HG03460 (cell line): ENCODE results near the gene KLF7.

Experiments used
- ATAC-seq: cut with Tn5 transposase; IDR thresholded peaks from one replicate; pipeline ENCODE4 v1.9.1; 2021; ENCODE audit not compliant: unreplicated experiment

KLF7 gene

DNA sequence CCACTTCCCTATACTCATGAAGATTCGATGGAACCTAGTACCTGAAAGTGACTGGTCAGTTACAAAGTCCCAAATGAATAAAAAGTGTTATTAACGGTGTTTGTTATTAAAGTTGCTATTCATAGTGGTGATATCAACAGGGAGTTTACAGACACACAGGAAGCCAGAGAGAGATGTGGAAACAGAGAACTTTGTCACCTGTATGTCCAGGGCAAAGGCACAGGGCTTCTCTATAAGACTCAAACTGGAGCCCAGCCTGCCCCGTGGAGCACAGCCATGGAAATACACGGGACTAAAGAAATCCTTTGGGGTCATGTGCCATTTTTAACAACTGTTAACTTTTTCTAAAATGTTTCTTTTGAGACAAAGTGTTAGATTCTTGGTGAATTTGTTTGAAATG, 68.5 kb downstream of the KLF7 start:
- ATAC-seq: no peak

DNA sequence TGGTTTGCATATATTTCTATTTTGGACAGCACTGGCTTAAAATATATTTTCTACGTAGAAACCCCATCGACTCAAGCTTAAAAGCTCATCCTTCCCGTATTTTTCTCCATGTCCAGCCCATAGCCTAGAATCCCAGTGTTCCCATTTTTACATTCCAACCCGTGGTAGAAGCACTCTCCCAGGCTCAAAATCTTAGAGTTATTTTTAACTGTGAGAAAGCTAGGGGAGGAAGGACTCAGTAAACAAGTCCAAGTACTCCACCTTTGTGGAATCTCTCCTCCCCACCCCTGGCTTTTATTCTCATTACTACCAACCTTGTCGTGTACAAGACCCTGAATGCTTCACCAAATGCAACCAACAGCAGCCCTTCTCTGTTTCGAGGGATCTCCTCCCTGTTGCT, 69.8 kb downstream of the KLF7 start:
- ATAC-seq: no peak

DNA sequence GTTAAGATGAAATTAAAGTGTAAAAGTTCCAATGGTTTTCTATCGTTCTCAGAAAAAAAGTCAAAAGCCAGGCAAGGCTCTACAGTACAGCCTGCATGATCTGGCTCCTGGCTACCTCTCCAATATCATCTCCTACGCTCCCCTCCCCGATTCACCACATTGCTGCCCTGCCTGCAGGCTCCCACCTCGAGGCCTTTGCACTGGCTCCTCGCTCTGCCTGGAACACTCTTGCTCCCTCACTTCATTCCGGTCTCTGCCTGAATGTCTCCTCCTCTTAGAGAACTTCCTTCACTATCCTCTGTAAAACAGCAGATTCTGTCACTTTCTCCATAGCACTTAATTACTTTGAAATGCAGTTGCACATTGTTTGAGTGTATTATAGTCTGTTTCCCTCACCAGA, 72.5 kb downstream of the KLF7 start:
- no peak for ATAC-seq

DNA sequence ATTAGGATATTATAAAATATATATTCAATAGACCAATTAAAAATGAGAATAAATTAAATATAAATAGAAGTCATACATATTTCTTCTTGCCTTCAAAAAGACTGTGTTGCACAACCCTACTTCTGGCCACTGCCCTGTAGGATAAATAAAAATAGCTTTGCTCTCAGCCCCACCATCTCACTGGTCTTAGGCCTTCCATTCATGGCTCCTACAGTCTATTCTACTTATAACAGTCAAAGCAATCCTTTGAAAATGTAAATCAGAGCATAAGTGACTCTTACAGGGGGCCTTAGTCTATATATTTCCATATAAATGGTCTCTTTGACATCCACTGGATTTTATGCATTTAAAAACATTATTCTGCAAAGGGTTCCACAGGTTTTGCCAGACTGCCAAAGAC, 72.9 kb downstream of the KLF7 start:
- ATAC-seq: no peak

DNA sequence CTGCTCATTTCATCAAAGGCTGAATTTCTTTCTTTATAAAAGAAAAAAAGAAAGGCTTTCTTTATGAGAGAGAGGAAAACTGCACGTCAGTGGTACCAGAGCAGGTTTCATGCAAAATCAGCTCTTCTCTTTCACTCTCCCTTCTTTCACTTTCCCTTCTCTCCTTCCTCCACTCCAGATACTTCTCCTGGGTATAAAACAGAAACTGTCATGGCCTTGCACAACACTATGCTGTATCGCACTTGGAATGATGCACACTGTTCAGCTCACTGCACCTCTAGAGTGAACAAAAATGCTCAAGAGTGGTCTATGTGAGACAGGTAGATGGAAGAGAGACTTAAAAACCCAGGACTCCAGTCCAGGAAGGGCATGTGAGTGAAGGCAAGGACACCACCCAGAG, 73.8 kb downstream of the KLF7 start:
- ATAC-seq: no peak

DNA sequence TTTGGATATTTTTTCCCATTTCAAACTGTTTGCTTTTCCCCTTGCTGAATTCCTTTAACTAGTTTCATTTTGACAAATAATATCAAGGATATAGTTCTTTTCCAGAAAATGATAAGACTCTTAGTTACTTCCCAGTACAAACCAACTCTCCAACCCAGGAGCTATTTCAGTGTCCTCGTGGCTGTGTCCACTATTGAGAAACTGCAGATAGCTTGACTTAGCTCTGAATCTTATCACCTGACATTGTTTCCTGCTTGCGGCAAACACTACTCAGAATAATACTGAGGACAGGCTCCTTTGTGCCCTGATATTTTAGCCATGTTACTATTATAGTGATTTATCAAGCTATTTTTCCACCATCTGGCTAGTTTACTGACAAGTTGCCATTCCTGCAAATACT, 74.6 kb downstream of the KLF7 start:
- ATAC-seq: no peak

DNA sequence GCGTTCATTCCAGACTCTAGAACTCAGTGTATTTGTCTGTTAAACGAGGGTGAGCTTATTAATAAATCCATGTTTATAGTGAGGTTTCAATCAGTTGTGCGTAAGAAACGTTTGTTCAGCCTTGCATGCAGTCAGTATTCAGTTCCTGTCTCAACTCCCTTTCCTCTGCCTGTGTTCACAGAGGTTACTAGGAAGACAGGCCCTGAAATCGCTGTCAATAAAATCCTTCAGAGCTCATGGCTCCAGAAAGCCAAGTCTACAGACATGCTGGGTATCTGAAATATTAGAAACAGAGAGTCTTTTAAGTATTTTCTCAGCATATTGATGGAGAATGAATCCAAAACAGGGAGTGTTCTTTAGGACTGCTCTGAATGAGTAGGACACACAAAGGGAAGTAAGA, 75.4 kb downstream of the KLF7 start:
- ATAC-seq: no peak

DNA sequence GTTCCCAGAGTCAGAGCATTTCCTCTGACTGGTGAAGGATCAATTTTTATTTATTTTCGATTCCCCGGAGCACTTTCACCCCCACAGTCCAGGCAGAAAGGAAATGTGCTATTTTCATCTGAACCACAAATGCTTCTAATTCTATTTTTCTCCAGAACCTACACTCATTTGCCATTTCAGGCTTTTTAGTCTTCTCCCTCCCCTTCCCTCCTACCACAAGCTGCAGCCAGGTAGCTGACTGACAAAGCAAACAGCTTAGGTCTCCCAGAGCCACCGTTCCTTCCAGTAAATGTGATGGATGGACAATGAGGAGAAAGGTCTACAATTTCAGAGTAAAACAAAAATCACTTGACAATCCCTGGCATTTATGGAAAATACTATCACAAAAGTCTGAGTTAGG, 76.9 kb downstream of the KLF7 start:
- ATAC-seq: no peak

DNA sequence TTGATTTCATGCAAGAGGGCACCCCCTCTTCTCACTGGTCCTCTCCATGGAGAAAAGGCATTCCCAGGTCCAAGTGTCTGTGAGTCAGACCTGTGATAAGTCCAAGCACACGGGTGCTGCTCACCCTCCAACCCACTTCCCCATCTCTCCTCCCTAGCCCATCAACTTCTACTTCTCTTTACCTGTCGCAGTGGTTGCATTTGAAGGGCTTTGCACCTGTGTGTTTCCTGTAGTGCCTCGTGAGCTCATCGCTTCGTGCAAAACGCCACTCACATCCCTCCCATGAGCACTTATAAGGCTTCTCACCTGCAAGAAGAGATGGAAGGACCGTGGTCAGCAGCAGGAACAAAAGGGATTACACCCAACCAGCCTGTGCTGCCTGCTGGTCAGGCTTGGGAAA, 77.5 kb downstream of the KLF7 start:
- ATAC-seq: no peak

DNA sequence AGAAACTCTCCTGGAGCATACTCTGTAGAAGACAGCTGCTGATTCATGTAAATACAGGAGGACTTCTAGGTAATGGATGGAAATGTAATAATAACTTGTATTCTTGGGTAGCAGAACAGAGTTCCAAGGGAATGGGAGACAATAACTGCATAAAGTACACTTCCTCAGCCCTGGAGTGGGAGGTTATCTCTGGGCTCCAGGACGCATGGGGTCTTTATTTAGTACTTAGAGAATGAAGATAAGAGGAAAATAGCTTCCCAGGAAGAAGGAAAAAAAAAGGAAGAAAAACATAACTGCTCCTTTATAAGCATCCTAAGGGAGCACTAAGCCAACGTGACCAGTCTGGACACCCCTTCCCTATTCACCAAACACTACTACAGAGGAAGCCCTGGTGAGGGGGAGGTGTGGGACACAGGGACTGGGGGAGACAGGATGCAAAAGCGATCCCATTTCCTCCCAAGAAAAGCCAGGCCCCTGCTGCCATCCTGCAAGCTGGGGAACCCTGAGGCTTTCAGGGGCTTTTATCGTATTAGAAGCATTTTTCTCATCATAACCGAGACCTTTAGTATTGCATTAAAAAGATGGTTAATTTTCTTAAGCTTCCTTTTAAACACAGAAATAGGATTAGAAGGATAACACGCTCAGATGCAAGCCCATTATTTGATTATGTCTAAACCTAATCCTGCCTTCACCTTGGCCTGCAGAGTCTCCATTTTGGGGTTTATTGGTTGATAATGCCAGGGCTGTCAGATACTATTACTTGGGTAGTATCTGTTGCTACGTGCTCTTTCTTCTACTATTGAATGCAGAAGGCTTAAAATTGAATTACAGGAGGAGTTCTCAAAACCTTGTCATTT, 78.5 kb downstream of the KLF7 start:
- no peak for ATAC-seq

DNA sequence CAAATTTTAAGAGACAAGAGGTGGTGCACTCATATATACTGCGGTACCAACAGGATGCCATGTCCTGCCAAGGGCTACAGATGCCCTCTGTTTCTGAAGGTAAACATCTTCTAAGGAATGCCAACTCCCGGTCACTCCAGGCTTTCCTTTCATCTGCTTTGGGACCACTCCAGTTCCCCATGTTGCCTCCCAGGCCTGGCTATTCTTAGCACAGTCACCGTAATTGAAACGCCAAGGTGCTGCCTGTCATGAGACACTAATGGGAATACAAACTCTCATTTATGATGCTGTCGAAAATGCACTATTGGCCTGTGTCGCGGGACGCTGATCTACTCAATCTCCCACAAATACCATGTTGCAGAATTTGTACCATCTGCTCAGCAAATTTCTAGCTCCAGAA, 79.6 kb downstream of the KLF7 start:
- ATAC-seq: no peak

DNA sequence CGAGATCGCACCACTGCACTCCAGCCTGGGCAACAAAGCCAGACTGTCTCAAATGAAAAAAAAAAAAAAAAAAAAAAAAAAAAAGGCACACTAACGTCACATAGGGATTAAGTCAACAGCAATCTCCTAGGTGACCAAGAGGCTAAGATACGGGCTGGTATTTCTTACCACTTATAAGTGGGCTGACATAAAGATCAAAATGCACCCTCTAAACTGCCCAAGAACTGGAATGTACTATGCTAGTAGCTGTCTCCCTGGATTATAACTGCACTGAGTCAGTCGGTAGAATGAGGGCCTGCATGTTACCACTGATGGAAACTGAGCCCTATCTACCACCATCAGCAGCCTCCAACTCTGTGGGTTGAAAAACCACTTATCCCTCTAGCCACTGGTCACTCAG, 80.6 kb downstream of the KLF7 start:
- no peak for ATAC-seq

DNA sequence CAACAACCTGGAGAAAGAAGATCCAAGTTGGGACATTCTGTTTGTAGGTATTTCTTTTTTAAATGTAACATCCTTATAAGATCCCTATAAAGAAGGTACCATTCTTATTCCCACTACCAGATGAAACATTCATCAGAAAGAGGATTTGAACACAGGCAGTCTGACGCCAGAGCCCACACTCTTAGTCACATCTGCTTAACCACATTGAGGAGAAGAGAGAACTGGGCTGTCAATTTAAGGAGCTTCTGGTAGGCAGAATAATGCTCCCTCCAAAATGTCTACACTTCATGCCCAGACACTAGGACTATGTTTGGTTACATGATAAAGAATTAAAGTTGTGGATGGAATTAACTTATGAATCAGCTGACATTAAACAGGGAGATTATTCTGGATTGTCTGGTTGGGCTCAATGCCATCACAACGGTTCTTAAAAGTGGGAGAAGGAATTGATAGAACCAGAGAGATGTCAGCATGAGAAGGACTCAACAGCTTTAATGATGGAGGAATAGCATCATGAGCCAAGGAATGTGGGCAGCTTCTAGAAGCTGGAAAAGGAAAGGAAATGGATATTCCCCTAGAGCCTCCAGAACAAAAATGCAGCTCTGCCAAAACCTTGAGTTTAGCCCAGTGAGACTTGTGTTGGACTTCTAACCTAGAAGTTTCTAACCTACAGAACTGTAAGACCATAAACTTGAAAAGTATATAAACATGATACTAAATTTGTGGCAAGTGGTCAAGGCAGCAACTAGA, 82.2 kb downstream of the KLF7 start:
- no peak for ATAC-seq

DNA sequence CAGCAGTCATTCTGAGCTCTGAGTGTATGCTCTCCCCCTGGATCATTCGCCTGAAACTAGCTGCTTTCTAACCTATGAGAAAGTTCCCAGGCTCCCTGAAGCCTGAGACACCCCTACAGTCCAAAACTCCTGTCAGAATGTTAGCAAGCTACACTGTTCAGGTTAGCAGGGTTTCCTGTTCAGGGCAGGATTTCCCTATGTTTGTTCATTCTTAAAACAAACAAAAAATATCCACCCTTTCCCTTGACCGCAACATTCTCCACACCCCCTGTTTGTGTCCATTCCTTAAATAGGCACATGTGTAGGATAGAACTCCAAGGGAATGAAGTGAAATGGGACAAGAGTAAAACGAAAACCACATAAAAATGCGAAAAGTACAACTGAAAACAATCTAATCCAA, 83.1 kb downstream of the KLF7 start:
- no peak for ATAC-seq

DNA sequence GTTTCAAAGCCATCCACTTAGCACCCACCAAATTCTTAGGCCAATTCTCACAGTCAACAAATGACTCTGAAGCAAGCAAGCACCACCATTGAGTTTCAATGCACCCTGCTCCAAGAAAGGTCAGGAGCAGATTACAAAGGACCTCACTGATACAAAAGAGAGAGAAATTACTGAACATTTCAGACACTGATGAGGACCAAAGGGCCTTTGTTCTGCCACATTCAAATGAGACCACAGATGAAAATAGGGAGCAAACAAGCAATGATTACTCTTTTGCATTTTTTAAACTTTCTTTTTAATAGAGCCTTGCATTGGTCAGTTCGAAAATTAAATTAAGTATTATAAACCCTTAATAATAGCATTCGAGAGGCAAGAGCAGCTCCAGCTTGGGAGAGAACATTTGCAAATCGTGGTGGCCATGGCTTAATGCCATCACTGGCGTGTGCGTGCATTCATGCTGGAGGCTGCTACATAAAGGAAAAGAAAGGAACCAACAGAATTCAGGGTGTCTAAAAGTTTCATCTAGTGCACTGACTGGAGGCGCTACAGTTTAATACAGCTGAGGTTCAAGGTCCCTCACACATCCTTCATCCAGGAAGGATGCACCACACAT, 87.5 kb downstream of the KLF7 start:
- ATAC-seq: no peak

DNA sequence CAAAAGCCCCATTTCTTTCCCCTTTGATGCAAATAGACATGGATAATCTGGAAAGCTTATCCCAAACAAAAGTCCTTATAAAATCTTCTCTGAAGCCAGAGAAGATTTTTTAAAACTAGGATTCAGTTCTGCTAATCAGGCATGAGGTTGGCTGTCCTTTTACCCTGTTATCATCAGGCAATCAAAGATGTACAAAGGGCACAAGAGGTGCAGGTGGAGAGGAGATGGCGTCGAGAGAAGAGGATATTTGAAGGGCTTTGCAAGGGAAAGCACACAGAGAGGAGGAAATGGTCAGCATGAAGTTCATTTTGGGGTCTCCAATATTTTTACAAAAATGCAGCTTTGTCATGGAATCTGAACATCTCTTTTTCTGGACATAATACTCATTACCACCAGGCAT, 88.5 kb downstream of the KLF7 start:
- no peak for ATAC-seq

DNA sequence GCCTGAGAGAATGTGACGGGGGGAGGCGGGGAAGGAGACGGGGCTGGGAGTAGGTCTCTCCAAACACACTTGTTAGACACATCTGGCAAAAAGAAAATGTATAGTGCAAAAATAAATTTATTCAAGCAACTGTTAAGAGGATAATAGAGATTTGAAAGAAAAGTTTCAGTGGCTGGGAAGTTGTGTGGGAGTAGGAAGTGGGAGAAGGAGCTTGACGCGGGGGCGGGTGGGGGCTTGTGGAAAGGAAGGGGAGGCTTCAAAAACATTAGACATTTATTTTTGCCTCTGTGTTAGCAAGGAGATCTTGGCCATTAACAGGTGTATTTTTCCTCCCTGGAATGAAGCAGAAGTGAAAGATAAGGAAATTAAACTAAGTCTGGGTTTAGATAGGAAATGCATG, 90.3 kb downstream of the KLF7 start:
- no peak for ATAC-seq

DNA sequence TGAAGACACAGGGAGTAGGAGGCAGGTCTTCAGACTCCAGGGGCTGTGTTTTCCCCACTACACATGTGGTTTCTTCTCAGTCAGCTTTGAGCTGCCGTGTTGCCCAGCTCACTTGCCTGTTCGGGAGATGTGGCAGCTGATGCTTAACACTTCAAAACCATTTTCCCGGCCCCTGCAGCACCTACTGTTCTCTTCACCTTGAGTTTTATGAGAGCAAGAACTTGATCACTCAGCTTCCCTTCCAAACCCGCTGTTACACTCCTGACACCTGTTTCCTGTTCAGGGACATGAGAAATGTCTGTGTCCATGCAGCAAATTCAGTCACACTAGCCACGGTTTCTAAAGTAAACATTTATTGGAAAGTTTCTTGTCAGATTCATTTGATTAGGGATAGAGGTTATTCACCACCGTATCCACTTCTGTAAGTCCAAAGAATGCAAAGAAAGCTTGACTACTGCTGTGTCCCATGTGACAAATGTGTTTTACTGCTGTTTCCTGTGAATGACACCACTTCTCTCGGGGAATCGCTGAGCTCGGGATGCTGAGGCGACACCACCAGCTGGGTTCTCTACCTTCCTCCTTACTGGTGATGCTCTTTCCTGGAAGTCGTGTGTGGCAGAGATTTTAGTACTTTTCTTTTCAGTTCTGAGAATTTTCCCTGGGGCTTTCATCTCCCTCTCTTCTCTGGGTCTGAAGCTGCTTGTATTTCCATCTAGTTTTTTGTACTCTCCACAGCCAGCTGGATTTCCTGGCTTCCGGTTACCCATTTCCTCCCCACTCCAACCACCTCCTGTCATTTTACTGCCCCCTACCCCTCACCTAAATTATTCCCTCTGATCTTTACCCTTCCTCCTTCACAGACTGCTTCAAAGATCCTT, 91.7 kb downstream of the KLF7 start:
- ATAC-seq: peak; percentile 53

DNA sequence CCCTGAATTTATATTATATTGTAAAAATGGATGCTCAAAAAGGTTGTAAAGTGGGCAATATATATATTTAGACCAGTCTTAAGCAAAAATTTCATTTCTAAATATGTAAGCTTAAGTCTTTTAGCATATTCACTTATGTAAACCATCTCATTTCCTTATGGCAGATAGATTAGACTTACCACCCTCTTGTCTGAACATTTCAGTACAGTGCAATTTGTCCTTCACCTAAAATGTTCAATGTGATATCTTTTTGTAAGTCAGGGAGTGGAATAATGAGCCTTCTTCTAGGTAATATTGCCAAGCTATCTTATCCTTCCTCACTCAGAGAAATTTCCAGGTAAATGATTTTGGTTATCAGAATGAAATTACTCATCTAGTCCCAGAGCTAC, 92.3 kb downstream of the KLF7 start:
- ATAC-seq: peak; percentile 9

DNA sequence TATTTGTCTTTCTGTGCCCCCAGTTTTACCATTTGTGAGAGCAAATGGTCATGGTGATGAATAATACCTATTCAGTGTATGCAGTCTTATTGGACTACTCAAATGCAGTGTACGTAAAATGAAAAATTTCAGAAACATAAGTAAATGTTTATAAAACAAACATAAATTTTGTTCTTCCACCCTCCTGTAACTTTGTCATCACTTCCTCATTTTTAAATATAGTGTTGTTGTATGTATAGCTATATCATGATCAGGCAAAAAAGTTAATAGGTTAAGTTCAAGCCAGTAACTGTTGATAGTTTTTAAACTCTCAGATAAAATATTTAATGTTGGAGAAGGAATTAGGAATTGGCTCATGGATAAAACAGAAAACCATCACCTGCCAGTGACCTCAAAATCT, 93.2 kb downstream of the KLF7 start:
- no peak for ATAC-seq

DNA sequence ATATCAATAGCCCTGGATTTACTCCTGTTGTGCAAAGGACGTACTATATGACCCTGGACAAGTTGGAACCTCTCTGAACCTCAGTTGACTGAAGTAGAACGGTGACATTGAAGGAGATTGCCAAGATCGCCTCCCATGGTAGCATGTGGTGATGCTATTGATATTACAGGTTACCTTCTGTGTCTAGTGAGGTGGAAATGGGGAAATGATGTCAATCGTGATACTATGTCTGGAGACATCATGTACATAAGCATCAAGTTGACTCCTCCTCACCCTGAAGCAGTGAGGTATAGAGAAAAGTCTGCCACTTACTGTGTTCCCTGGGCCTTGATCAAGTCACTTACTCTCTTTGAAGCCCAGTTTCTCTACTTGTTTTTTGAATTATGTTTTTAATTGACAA, 93.9 kb downstream of the KLF7 start:
- ATAC-seq: no peak
